Mesothelial cell of epicardium (in vitro differentiated cells): Measurements from ENCODE around the gene NAA15. TPM values are rescaled to one million over a fixed set of nuclear protein-coding genes. Genes with fewer than 3 reads are reported as not detected.

ENCODE experiments used
- DNase-seq, 2 experiments: peaks; one replicate each; pipeline ENCODE4 v3.0.0; 2021; ENCODE audit warnings: low spot score in 2 of 2; ENCODE audit not compliant: unreplicated experiment in 2 of 2
- H3K27ac Mint-ChIP-seq: 2 replicates; pipeline ENCODE4 v1.8.0; 2021; ENCODE audit warnings: mixed read lengths
- H3K27me3 Mint-ChIP-seq: 2 replicates; pipeline ENCODE4 v1.8.0; 2021; ENCODE audit warnings: low read depth, mixed read lengths
- H3K36me3 Mint-ChIP-seq: 2 replicates; pipeline ENCODE4 v1.8.0; 2021; ENCODE audit warnings: mixed read lengths
- H3K4me1 Mint-ChIP-seq: 2 replicates; pipeline ENCODE4 v1.8.0; 2021; ENCODE audit warnings: mixed read lengths
- H3K4me3 Mint-ChIP-seq: 2 replicates; pipeline ENCODE4 v1.8.0; 2021; ENCODE audit warnings: mild to moderate bottlenecking, moderate library complexity, mixed read lengths
- H3K9me3 Mint-ChIP-seq: 2 replicates; pipeline ENCODE4 v1.8.0; 2021; ENCODE audit warnings: mixed read lengths
- total RNA-seq: library from RNA; stranded (reverse); gene quantifications from 3 replicates; pipeline ENCODE4 v1.2.1, GENCODE V29; 2021
- TF ChIP-seq, protein P1 (sequence below): fragments of 200-600 bp; sonication (generic); IDR thresholded peaks from one replicate; pipeline ENCODE4 v1.5.0; 2021; ENCODE audit warnings: antibody characterized with exemption; ENCODE audit not compliant: unreplicated experiment

The NAA15 gene
- total RNA-seq, 1 donor from 2014 or later: 58.5 TPM

DNA sequence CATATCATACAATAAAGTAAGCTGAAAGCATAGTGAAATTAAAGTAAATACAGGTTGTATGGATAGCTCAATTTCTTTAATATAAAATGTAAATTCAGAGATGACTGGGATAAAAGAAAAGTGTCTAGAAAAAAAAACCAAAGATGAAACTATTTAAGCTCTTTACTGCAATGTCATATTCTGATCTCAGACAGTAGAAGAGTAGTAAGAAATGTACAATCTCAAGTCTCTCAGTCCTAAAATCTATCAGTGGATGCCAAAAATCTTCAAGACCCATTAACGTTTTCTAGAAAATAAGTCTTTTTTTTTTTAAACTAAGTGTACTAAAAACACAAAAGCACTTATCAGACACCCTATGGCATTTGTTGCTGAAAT, 35.1 kb upstream of the NAA15 start:
- Mint-ChIP-seq H3K27ac (peak overlapping the region; percentile 62), H3K9me3 (no peaks in the 10 kb centered on the region), H3K27me3 (no peaks in the 10 kb centered on the region), H3K4me1 (peaks cover 12% of the 10 kb centered on the region), H3K4me3 (peak overlapping the region; percentile 66), H3K36me3 (no peaks in the 10 kb centered on the region)
- DNase-seq: no peak
- TF ChIP-seq, protein P1, sequence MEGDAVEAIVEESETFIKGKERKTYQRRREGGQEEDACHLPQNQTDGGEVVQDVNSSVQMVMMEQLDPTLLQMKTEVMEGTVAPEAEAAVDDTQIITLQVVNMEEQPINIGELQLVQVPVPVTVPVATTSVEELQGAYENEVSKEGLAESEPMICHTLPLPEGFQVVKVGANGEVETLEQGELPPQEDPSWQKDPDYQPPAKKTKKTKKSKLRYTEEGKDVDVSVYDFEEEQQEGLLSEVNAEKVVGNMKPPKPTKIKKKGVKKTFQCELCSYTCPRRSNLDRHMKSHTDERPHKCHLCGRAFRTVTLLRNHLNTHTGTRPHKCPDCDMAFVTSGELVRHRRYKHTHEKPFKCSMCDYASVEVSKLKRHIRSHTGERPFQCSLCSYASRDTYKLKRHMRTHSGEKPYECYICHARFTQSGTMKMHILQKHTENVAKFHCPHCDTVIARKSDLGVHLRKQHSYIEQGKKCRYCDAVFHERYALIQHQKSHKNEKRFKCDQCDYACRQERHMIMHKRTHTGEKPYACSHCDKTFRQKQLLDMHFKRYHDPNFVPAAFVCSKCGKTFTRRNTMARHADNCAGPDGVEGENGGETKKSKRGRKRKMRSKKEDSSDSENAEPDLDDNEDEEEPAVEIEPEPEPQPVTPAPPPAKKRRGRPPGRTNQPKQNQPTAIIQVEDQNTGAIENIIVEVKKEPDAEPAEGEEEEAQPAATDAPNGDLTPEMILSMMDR: no peak

DNA sequence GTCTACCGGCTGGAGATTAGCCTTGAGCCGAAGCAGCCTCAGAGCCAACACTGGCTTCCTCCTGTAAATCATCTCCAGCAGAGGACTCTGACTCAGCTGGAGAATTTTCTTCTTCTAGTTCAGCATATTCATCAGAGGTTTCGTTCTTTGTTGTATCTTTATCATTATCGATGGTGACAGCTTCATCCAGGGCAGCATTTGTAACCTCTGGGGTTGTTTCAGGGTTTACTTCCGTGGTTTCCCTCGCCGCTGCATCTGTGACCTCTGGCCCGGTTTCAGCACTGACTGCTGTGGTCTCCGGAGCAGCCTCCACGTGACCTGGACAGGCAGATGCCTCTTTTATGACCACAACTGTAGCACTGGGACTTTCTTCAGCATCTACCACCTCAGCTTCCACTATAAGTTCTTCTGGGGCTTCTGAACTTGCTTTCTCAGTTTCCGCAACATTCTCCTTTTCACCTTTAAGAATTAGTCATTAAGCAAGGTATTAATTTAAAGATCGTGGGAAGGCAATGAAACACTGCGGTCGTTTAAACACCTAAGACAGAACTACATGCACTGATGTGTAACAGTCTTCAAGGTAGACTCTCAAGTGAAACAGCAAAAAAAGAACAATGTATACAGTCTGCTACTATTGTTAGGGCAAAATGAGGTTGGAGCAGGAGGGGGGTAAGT, 34.6 kb upstream of the NAA15 start:
- TF ChIP-seq, protein P1: no peak
- DNase-seq: no peak
- Mint-ChIP-seq H3K9me3 (no peaks in the 10 kb centered on the region), H3K4me1 (peaks cover 12% of the 10 kb centered on the region), H3K27ac (peak overlapping the region; percentile 62), H3K27me3 (no peaks in the 10 kb centered on the region), H3K36me3 (no peaks in the 10 kb centered on the region), H3K4me3 (peak overlapping the region; percentile 66)

DNA sequence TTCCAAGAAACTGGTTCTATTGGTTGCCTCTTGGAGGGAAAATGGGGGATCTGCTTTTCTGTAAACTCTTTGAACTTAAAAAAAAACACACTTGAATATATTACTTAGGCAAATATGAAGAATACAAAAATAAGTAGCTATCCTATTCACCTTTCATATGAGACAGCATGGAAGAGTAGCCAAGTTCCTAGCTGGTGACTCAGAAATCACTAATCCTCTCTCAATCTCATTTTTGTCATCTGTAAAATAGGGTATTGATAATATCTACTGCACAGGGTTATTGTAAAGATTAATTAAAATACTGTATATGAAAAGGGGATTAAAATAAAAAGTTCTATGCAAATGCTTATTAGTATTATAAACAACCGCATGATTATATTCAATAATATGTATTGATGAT, 34.0 kb upstream of the NAA15 start:
- H3K9me3 Mint-ChIP-seq: no peaks in the 10 kb centered on the region
- H3K36me3 Mint-ChIP-seq: no peaks in the 10 kb centered on the region
- no peak for DNase-seq
- H3K4me1 Mint-ChIP-seq: peaks cover 12% of the 10 kb centered on the region
- H3K27me3 Mint-ChIP-seq: no peaks in the 10 kb centered on the region
- H3K4me3 Mint-ChIP-seq: no peak overlapping the region
- TF ChIP-seq, protein P1: no peak
- H3K27ac Mint-ChIP-seq: no peak overlapping the region

DNA sequence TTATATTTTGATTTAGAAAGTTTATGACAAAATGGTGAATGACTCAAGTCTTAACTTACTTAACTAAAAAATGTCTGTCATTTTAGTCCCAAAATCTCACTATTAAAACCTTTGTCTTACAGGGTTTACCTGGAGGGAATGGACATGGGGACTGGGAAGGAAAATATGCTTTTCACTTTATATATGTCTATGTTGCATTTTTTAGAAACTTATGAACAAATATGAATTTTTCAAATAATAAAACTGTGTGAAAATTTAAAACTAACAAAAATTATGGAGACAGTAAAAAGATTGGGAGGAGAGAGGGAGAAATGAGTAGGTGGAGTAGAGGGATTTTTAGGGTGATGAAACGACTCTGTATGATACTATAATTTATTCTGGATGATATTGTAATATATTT, 27.5 kb upstream of the NAA15 start:
- peaks cover 2% of the 10 kb centered on the region for H3K4me1 Mint-ChIP-seq
- H3K27ac Mint-ChIP-seq: no peak overlapping the region
- DNase-seq: no peak
- no peaks in the 10 kb centered on the region for H3K36me3 Mint-ChIP-seq
- TF ChIP-seq, protein P1: no peak
- peaks cover 25% of the 10 kb centered on the region for H3K27me3 Mint-ChIP-seq
- no peak overlapping the region for H3K4me3 Mint-ChIP-seq
- no peaks in the 10 kb centered on the region for H3K9me3 Mint-ChIP-seq

DNA sequence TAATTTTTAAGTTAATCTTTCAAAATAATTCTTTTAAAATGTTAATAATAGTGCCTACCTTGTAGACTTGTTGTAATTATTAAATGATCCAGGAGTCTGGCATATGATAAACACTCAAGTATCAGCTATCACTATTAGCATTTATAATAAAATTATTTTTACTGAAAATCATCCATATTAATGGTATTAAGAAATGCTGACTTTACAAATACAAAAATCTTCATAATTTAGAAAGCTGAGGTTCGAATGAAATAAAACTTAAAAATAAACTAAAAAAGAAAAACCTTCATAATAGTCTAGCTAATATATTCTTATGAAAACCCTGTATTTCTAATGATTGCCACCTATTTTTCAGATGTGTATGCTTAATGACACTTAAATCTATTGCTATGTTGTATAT, 26.5 kb upstream of the NAA15 start:
- Mint-ChIP-seq H3K36me3 (no peaks in the 10 kb centered on the region), H3K4me1 (peaks cover 10% of the 10 kb centered on the region), H3K27ac (no peak overlapping the region), H3K4me3 (no peak overlapping the region), H3K9me3 (no peaks in the 10 kb centered on the region), H3K27me3 (peaks cover 34% of the 10 kb centered on the region)
- TF ChIP-seq, protein P1: no peak
- DNase-seq: no peak
